Fibroblast of skin of right biceps (primary cell): ENCODE measurements around the gene FMO4.
A peak's percentile ranks its signal among the peaks of the same experiment; 100 is the strongest.
"Not testable (repeated sequence)": the region's sequence is repeated elsewhere in the genome, so short reads cannot be mapped to it uniquely, and the experiment has no call there.

Source experiments
- DNase-seq: peaks from one replicate; pipeline ENCODE4 v3.0.0-alpha.2; 2013

The FMO4 gene

GRCh38 chr1:171339345-171339744 is 25.4 kb downstream of the FMO4 start:
- DNase-seq: not testable (repeated sequence)

- DNase-seq: no peak
Measured at GRCh38 chr1:171343727-171344472, 29.9 kb downstream of the FMO4 start.

DNA sequence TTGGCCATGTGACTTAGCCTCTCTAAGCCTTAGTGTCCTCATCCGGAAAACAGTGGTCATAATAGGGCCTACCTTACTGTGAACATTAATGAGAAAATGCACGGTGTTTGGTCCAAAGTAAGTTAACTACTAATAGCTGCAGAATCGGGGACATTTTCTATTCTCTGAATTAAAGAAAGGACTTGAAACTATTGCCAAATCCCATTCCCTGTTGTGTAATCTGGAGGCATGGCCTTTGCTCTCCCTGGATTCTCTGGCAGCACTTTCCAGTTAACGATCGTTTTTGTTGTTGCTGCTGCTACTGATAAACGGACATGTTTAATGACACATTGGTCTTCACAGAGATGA is 30.5 kb downstream of the FMO4 start:
- DNase-seq: no peak

DNA sequence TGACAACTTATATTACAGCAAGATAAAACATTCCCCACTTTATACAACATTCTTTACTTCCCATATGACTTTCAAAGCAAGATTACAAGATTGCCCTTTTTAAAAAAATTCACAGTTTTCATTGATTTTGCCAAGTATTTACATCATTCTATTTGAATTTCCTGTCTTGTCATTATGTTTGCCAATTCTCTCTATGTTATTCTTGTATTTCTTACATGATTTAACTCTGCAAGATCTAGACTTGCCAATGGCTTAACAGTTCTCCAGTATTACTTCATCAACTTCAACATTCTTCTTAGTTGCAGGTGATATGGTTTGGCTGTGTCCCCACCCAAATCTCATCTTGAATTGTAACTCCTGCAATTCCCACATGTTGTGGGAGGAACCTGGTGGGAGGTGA is 31.6 kb downstream of the FMO4 start:
- DNase-seq: peak; percentile 29

DNA sequence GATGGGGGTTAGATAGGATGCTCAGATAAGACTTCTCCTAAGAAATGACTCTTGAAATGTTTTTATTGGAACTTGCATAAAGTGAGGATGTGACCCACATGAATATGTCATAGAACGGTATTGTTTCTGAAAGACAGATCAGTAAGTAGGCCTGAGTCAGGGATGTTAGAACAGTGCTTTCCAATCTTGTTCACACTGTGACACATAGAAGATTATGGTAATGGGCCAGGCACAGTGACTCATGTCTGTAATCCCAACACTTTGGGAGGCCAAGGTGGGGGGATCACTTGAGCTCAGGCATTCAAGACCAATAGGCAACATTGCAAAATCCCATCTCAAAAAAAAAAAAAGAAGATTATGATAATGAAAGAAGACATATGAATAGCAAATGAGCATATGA is 32.9 kb downstream of the FMO4 start:
- DNase-seq: peak; percentile 75

- DNase-seq: no peak
Measured at GRCh38 chr1:171350594-171350993, 36.6 kb downstream of the FMO4 start.

DNA sequence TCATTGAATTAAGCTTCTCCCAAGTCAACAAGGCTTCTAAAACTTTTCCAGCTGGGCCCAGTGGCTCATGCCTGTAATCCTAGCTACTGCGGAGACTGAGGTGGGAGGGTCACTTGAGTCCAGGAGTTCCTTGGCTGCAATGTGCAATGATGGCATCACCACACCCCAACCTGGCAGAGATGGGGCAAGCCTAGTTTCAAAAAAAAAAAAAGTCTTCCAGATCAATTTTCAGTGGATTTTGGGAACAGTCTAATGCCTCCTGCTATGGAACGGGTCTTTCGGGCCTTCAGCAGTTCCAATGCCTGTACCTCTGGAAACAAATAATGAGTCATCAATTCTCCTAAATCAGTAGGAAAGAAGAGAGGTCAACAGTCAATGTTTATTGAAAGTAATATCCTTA is 38.0 kb downstream of the FMO4 start:
- no peak for DNase-seq

GRCh38 chr1:171352554-171352953 is 38.6 kb downstream of the FMO4 start:
- DNase-seq: no peak

DNA sequence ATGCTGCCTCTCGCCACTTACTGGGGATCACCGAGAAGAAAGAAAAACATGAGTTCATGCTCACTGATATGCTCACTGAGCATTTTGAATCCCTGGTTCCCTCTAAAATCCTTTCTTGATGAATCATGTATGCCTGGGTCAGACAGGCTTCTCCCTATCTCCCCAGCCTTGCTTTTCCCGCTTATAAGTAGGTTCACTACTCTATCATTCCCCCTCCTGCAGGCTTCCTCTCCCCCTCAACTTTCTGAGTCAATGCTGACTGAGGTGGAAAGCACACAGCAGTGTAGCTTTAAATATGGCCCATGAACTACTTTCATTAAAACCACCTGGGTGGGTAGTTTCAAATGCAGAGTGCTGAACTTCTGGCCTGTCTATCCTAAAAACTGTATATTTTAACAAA is 41.7 kb downstream of the FMO4 start:
- DNase-seq: peak; percentile 86

- no peak for DNase-seq
Measured at GRCh38 chr1:171357179-171357578, 43.2 kb downstream of the FMO4 start.

- not testable (repeated sequence) for DNase-seq
Measured at GRCh38 chr1:171359355-171359648, 45.3 kb downstream of the FMO4 start.

DNA sequence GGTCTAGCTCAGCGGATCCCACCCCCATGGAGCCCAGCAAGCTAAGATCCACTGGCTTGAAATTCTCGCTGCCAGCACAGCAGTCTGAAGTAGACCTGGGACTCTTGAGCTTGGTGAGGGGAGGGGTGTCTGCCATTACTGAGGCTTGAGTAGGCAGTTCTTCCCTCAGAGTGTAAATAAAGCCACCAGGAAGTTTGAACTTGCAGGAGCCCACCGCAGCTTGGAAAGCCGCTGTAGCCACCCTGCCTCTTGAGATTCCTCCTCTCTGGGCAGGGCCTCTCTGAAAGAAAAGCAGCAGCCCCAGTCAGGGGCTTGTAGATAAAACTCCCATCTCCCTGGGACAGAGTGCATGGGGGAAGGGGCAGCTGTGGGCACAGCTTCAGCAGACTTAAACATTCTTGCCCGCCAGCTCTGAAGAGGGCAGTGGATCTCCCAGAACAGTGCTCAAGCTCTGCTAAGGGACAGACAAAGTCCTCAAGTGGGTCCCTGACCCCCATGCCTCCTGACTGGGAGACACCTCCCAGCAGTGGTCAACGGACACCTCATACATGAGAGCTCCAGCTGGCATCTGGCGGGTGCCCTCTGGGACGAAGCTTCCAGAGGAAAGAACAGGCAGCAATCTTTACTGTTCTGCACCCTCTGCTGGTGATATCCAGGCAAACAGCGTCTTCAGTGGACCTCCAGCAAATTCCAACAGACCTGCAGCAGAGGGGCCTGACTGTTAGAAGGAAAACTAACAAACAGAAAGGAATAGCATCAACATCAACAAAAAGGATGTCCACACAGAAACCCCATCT is 45.9 kb downstream of the FMO4 start:
- DNase-seq: not testable (repeated sequence)

- no peak for DNase-seq
Measured at GRCh38 chr1:171366085-171366484, 52.1 kb downstream of the FMO4 start.

DNA sequence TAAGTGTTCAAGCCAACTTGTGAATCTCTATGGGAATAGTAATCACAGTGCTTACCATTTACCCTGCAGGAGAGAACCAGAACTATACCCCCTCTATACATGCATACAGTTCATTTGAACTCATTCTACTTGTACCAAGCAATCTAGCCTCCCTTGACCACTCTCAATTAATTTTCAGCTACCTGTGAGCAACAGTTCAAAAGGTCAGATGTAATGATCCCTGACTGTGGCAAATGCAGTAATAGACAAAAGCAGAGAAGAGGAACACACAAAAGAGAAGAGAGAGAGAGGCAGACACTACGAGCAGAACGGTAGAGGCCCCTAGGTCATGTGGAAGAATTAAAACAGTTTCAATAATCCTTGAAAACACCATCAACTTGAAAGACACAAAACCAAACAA is 52.8 kb downstream of the FMO4 start:
- no peak for DNase-seq

DNA sequence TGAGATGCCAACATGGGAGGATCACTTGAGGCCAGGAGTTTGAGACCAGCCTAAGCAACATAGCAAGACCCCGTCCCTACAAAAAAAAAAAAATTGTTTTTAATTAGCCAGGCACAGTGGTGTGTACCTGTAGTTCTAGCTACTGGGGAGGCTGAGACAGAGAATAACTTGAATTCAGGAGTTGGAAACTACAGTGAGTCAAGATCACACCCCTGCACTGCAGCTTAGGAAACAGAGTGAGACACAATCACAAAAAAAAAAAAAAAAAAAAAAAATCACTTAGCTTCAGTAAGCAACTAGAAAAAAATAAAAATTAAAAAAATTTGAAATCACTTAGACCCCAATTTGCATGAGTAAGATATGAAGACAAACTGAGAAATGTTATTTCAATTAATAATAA is 53.5 kb downstream of the FMO4 start:
- no peak for DNase-seq

DNA sequence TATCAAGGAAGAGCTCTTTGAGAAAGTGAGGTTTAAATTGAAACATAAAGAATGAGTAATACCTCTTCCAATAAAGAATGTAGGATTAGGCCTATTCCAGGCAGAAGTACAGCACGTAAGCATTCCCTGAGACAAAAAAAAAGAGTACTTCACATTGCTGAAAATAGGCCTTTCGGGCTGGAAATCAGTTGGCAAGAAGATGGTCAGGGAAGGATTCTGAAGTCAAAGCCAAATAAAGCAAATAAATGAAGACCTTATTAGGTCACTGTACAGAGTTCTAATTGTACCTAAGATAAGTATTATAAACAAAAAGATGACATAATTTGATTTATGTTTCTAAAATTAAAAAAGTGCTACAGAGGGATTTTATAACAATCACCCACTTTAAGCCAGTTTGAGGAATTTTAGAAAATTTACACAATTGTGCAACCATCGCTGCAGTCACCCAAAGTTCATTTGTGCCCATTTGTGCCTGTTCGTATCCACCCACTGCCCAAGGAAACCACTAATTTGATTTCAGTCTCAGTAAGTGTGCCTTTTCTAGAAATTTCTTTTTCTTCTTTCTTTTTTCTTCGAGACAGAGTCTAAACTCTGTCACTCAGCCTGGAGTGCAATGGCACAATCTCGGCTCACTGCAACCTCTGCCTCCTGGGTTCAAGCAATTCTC is 58.6 kb downstream of the FMO4 start:
- DNase-seq: no peak

DNA sequence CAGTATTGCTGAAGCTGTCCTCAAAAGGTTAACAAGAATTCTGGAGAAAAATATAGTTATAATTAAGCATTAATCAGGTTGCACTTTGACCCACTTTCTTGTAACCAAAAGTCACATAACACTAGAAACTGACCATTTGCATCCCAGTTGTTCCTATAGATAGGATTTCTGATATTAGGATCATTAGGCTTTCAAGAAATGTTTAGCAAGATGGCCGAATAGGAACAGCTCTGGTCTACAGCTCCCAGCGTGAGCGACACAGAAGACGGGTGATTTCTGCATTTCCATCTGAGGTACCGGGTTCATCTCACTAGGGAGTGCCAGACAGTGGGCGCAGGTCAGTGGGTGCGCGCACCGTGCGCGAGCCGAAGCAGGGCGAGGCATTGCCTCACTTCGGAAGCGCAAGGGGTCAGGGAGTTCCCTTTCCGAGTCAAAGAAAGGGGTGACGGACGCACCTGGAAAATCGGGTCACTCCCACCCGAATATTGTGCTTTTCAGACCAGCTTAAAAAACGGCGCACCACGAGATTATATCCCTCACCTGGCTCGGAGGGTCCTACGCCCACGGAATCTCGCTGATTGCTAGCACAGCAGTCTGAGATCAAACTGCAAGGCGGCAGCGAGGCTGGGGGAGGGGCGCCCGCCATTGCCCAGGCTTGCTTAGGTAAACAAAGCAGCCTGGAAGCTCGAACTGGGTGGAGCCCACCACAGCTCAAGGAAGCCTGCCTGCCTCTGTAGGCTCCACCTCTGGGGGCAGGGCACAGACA is 59.6 kb downstream of the FMO4 start:
- DNase-seq: not testable (repeated sequence)

- no peak for DNase-seq
Measured at GRCh38 chr1:171379846-171380245, 65.9 kb downstream of the FMO4 start.

DNA sequence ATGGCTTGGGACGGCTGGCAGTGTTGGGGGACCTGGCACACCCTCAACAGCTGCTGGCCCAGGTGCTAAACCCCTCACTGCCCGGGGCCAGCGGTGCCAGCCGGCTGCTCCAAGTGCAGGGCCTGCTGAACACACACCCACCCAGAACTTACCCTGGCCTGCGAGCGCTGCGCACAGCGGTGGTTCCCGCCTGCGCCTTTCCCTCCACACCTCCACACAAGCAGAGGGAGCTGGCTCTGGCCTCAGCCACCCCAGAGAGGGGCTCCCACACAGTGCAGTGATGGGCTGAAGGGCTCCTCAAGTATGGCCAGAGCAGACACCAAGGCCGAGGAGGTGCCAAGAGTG is 67.9 kb downstream of the FMO4 start:
- DNase-seq: no peak

DNA sequence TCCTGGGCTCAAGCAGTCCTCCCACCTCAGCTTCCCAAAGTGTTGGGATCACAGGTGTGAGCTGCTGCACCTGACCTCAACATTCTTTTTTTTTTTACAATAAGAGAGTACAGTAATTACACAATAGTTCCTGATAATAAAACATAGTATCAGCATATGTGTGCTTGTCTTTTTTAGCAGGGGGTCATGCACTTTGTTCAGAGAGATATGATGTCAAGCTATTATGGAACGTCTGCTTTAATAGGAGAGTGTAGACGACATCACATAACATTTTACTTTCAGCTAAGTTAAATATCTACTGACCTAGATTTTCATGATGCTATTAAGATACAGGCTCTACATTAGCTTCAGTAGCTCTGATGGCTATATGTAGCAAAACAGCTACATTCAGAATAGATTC is 70.5 kb downstream of the FMO4 start:
- DNase-seq: no peak

DNA sequence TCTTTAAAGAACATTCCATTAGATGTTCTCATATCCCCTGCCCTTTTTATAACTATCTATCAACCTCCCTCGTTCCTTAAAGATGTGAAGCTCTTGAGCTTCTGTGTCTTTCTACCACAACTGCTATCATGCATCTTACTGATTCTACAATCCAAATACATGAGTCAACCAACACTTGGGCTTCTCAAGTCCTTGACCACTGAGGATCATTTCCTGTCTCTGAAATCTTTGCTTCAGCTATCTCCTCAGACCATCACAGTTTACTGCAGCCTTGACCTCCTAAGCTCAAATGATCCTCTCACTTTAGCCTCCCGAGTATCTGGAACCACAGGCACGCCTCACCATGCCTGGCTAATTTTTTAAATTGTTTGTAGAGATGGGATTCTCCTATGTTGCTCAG is 75.2 kb downstream of the FMO4 start:
- DNase-seq: peak; percentile 52

DNA sequence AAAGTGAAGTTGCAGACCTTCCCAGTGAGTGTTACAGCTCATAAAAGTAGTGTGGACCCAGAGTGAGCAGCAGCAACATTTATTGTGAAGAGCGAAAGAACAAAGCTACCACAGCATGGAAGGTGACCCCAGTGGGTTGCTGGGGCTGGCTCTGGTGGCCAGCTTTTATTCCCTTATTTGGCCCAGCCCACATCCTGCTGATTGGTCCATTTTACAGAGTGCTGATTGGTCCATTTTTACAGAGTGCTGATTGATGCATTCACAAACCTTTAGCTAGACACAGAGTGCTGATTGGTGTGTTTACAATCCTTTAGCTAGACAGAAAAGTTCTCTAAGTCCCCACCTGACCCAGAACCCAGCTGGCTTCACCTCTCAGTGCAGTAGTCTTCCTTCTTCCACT is 76.8 kb downstream of the FMO4 start:
- not testable (repeated sequence) for DNase-seq
